ENCODE data around the gene MS4A13. TPM values are rescaled to one million over a fixed set of nuclear protein-coding genes. Genes with fewer than 3 reads are reported as not detected.
"Not testable (repeated sequence)": the region's sequence is repeated elsewhere in the genome, so short reads cannot be mapped to it uniquely, and the experiment has no call there.

Gene MS4A13
- total RNA-seq, 3 donors from 2014 or later = not detected

DNA sequence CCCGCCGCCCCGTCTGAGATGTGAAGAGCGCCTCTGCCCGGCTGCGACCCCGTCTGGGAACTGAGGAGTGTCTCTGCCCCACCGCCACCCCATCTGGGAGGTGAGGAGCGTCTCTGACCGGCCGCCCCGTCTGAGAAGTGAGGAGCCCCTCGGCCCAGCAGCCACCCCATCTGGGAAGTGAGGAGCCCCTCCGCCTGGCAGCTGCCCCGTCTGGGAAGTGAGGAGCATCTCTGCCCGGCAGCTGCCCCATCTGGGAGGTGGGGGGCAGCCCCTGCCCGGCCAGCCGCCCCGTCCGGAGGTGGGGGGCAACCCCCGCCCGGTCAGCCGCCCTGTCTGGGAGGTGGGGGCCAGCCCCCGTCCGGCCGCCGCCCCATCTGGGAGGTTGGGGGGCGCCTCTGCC is 5.0 kb upstream of the MS4A13 start:
- not testable (repeated sequence) for H3K9me3 Mint-ChIP-seq; H3K36me3 Mint-ChIP-seq (ENCODE audit: insufficient read depth)

GRCh38 chr11:60511393-60511792 is 3.8 kb upstream of the MS4A13 start:
- no peak for DNase-seq
- no peaks in the 10 kb centered on the region for H3K4me1 Mint-ChIP-seq (ENCODE audit: low read depth)
- no peaks in the 10 kb centered on the region for H3K36me3 Mint-ChIP-seq (ENCODE audit: insufficient read depth)
- peaks cover 26% of the 10 kb centered on the region for H3K27me3 Mint-ChIP-seq (ENCODE audit: low read depth)
- H3K9me3 Mint-ChIP-seq = peaks cover 4% of the 10 kb centered on the region
- ATAC-seq = no peak
- no peak overlapping the region for H3K4me3 Mint-ChIP-seq

More for the DNA sequence above, 5.0 kb upstream of the MS4A13 start:
- peaks cover 18% of the 10 kb centered on the region for H3K27me3 Mint-ChIP-seq (ENCODE audit: low read depth)
- not testable (repeated sequence) for ATAC-seq; H3K4me1 Mint-ChIP-seq (ENCODE audit: low read depth); DNase-seq; H3K4me3 Mint-ChIP-seq

GRCh38 chr11:60512651-60513225 is 2.5 kb upstream of the MS4A13 start:
- H3K4me1 Mint-ChIP-seq (ENCODE audit: low read depth) = no peaks in the 10 kb centered on the region
- no peaks in the 10 kb centered on the region for H3K9me3 Mint-ChIP-seq
- no peak overlapping the region for H3K4me3 Mint-ChIP-seq
- H3K36me3 Mint-ChIP-seq (ENCODE audit: insufficient read depth) = no peaks in the 10 kb centered on the region
- ATAC-seq (no peak), DNase-seq (no peak)
- H3K27me3 Mint-ChIP-seq (ENCODE audit: low read depth) = peaks cover 21% of the 10 kb centered on the region

DNA sequence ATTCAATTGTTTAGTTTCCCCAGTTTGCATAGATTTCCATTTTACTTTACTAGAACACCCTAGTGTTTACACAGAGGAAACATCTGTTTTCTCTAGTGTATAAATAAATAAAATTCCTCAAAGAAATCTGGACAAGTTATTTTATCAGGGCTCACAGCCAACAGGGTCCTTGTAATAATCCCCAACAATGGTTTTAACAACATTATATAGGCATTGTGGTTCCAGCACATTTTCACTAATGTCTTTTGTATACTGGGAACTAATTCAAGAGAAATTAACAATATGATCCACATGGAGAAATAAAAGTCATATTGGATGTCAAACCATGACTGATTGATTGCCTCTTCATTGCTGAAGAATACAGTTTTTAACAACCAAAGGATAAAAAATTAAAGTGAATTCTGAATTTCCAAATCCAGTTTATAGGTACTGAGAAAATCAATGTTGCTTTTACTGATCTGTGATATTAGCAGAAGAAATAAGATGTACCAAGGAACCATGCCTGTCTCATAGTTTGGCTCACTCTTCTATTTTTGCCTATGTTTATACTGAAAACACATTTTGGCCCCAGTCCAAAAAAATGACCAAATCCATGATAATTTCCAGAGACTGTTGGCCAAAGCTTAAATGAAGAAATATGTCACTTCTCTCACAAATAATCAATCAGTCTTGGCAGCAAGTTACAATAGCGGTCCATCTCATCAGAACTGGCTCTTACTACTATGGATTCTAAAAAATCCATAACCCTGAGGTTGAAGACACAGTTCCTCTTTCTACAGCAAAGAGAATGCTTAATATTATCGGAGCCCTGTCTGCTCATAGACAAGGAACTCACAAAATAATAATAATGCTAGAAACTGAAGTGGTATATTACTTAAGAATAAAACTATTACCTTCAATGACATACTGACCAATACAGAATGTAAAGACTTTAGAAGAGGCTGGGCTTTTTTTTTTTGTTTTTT is 1.4 kb upstream of the MS4A13 start:
- Mint-ChIP-seq H3K4me3 (no peak overlapping the region), H3K4me1 (ENCODE audit: low read depth) (no peaks in the 10 kb centered on the region), H3K36me3 (ENCODE audit: insufficient read depth) (no peaks in the 10 kb centered on the region), H3K27me3 (ENCODE audit: low read depth) (peaks cover 21% of the 10 kb centered on the region), H3K9me3 (no peaks in the 10 kb centered on the region)
- DNase-seq = no peak
- no peak for ATAC-seq

GRCh38 chr11:60528465-60528864 is 13.3 kb downstream of the MS4A13 start:
- Mint-ChIP-seq H3K36me3 (ENCODE audit: insufficient read depth) (no peaks in the 10 kb centered on the region), H3K27me3 (ENCODE audit: low read depth) (peaks cover 10% of the 10 kb centered on the region), H3K4me1 (ENCODE audit: low read depth) (no peaks in the 10 kb centered on the region), H3K4me3 (no peak overlapping the region), H3K9me3 (no peaks in the 10 kb centered on the region)
- no peak for DNase-seq
- ATAC-seq = no peak

GRCh38 chr11:60528934-60529333 is 13.7 kb downstream of the MS4A13 start:
- H3K27me3 Mint-ChIP-seq (ENCODE audit: low read depth) = peaks cover 10% of the 10 kb centered on the region
- ATAC-seq (no peak), DNase-seq (no peak)
- no peak overlapping the region for H3K4me3 Mint-ChIP-seq
- H3K9me3 Mint-ChIP-seq = no peaks in the 10 kb centered on the region
- H3K36me3 Mint-ChIP-seq (ENCODE audit: insufficient read depth) = no peaks in the 10 kb centered on the region
- no peaks in the 10 kb centered on the region for H3K4me1 Mint-ChIP-seq (ENCODE audit: low read depth)

DNA sequence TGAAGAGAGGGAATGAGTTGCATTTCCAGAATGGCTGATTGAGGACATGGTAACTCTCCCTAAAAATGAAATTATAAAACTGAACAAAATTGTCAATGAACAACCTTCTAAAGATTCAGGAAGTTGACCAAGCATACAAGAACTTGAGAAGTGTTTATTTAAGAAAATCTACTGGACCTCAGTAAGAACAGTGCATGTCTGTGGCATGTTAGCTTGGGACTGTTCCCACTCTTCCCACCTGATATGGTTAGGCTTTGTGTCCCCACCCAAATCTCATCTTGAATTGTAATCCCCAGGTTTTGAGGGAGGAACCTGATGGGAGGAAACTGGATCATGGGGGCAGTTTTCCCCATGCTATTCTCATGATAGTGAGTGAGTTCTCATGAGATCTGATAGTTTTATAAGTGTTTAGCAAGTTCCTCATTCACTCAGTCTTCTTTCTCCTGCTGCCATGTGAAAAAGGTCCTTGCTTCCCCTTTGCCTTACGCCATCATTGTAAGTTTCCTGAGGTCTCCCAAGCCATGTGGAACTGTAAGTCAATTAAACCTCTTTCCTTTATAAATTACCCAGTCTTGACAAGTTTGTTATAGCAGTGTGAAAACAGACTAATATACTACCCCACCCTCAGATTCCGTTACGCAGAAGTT is 15.4 kb downstream of the MS4A13 start:
- ATAC-seq = no peak
- no peak overlapping the region for H3K4me3 Mint-ChIP-seq

DNA sequence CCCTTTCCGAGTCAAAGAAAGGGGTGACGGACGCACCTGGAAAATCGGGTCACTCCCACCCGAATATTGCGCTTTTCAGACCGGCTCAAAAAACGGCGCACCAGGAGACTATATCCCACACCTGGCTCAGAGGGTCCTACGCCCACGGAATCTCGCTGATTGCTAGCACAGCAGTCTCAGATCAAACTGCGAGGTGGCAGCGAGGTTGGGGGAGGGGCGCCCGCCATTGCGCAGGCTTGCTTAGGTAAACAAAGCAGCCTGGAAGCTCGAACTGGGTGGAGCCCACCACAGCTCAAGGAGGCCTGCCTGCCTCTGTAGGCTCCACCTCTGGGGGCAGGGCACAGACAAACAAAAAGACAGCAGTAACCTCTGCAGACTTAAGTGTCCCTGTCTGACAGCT is 17.2 kb downstream of the MS4A13 start:
- H3K27me3 Mint-ChIP-seq (ENCODE audit: low read depth); DNase-seq; ATAC-seq; H3K4me3 Mint-ChIP-seq; H3K9me3 Mint-ChIP-seq; H3K36me3 Mint-ChIP-seq (ENCODE audit: insufficient read depth); H3K4me1 Mint-ChIP-seq (ENCODE audit: low read depth): not testable (repeated sequence)

More for the DNA sequence above, 15.4 kb downstream of the MS4A13 start:
- H3K36me3 Mint-ChIP-seq (ENCODE audit: insufficient read depth) = no peaks in the 10 kb centered on the region
- no peaks in the 10 kb centered on the region for H3K9me3 Mint-ChIP-seq
- no peaks in the 10 kb centered on the region for H3K4me1 Mint-ChIP-seq (ENCODE audit: low read depth)
- DNase-seq = no peak
- H3K27me3 Mint-ChIP-seq (ENCODE audit: low read depth) = peaks cover 10% of the 10 kb centered on the region

- not testable (repeated sequence) for H3K4me3 Mint-ChIP-seq; H3K36me3 Mint-ChIP-seq (ENCODE audit: insufficient read depth); H3K27me3 Mint-ChIP-seq (ENCODE audit: low read depth); DNase-seq; ATAC-seq; H3K9me3 Mint-ChIP-seq; H3K4me1 Mint-ChIP-seq (ENCODE audit: low read depth)
Observed at GRCh38 chr11:60538627-60539026, 23.4 kb downstream of the MS4A13 start.

- no peaks in the 10 kb centered on the region for H3K4me1 Mint-ChIP-seq (ENCODE audit: low read depth)
- no peak for ATAC-seq
- no peak overlapping the region for H3K4me3 Mint-ChIP-seq
- H3K36me3 Mint-ChIP-seq (ENCODE audit: insufficient read depth) = no peaks in the 10 kb centered on the region
- no peak for DNase-seq
- H3K9me3 Mint-ChIP-seq = peaks cover 2% of the 10 kb centered on the region
- peaks cover 11% of the 10 kb centered on the region for H3K27me3 Mint-ChIP-seq (ENCODE audit: low read depth)
Observed at GRCh38 chr11:60544077-60544476, 28.9 kb downstream of the MS4A13 start.

DNA sequence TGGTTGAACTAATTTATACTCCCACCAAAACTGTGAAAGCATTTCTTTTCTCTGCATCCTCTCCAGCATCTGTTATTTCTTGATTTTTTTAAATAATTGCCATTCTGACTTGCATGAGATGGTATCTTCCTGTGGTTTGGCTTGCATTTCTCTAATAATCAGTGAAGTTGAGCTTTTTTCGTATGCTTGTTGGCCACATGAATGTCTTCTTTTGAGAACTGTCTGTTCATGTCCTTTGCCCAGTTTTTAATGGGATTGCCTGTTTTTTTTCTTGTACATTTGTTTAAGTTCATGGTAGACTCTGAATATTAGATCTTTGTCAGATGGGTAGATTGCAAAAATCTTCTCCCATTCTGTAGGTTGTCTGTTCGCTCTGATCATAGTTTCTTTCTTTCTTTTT is 46.1 kb downstream of the MS4A13 start:
- Mint-ChIP-seq H3K4me3 (no peak overlapping the region), H3K4me1 (ENCODE audit: low read depth) (no peaks in the 10 kb centered on the region), H3K36me3 (ENCODE audit: insufficient read depth) (no peaks in the 10 kb centered on the region), H3K27me3 (ENCODE audit: low read depth) (no peaks in the 10 kb centered on the region), H3K9me3 (peaks cover 23% of the 10 kb centered on the region)
- no peak for DNase-seq
- ATAC-seq = no peak

DNA sequence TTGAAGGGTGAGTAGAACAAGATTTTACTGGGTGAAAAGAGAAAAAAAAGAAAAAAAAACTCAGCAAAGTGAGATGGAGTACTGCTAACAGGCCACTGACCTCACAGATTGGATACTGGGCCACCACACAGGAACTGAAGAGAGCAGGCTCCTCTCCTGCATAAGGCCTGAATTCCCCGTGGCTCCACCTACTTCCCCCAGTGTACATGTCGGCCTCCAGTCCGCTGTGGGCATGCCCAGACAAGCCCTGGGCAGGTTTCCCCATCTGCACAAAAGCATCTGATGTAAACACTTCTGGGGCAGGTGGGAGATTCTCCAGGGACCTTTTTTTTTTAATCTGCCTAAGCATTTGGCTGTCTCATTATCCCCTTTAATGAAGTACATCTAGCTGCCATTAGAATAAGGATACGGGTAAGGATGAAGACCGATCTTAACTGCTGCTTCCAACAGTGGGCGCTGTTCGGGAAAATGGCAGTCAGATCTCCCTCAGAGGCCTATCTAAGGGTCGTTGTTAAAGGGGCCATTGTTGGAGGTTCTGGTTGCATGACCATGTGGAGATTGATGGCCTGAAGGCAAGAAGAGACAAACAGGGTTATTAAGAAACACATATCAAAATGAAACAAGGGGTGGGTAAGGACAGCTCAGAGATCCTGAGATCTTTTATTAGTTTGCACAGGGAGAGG is 48.5 kb downstream of the MS4A13 start:
- peaks cover 3% of the 10 kb centered on the region for H3K27me3 Mint-ChIP-seq (ENCODE audit: low read depth)
- no peaks in the 10 kb centered on the region for H3K36me3 Mint-ChIP-seq (ENCODE audit: insufficient read depth)
- H3K4me1 Mint-ChIP-seq (ENCODE audit: low read depth) = no peaks in the 10 kb centered on the region
- DNase-seq = no peak
- peaks cover 13% of the 10 kb centered on the region for H3K9me3 Mint-ChIP-seq
- H3K4me3 Mint-ChIP-seq = no peak overlapping the region
- ATAC-seq = no peak

DNA sequence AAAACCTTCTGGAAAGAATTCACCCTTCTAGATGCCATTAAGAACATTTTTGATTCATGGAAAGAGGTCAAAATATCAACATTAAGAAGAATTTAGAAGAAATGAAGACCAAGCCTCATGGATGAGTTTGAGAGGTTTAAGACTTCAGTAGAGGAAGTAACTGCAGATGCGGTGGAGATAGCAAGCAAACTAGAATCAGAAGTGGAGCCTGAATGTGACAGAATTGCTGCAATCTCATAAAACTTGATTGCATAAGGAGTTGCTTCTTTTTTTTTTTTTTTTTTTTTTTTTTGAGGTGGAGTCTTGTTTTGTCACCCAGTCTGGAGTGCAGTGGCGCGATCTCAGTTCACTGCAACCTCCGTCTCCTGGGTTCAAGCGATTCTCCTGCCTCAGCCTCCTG is 51.6 kb downstream of the MS4A13 start:
- Mint-ChIP-seq H3K9me3 (no peaks in the 10 kb centered on the region), H3K27me3 (ENCODE audit: low read depth) (peaks cover 5% of the 10 kb centered on the region), H3K36me3 (ENCODE audit: insufficient read depth) (no peaks in the 10 kb centered on the region), H3K4me1 (ENCODE audit: low read depth) (no peaks in the 10 kb centered on the region), H3K4me3 (no peak overlapping the region)
- ATAC-seq = no peak
- no peak for DNase-seq

GRCh38 chr11:60570970-60571369 is 55.8 kb downstream of the MS4A13 start:
- H3K9me3 Mint-ChIP-seq = no peaks in the 10 kb centered on the region
- no peak for ATAC-seq
- H3K4me3 Mint-ChIP-seq = no peak overlapping the region
- no peak for DNase-seq
- H3K36me3 Mint-ChIP-seq (ENCODE audit: insufficient read depth) = no peaks in the 10 kb centered on the region
- no peaks in the 10 kb centered on the region for H3K4me1 Mint-ChIP-seq (ENCODE audit: low read depth)
- peaks cover 11% of the 10 kb centered on the region for H3K27me3 Mint-ChIP-seq (ENCODE audit: low read depth)
